Thymus (tissue), 11 donors: ENCODE data around the gene TICRR. TPM values are rescaled to one million over a fixed set of nuclear protein-coding genes. Genes with fewer than 3 reads are reported as not detected.

Experiments
- DNase-seq, 9 donors: peaks; one replicate each; pipeline ENCODE4 v3.0.0-alpha.2; 2013; ENCODE audit warnings: low spot score in 9 of 9, low read depth in 6 of 9, missing footprints in 1 of 9
- H3K27ac ChIP-seq, 2 donors: one replicate each; pipeline ENCODE4 v1.5.1; 2013; ENCODE audit warnings: control low read depth in 1 of 2, low read depth in 1 of 2, low read length in 1 of 2, mild to moderate bottlenecking in 1 of 2, moderate library complexity in 1 of 2
- H3K27me3 ChIP-seq, 2 donors: one replicate each; pipeline ENCODE4 v1.5.1; 2013; ENCODE audit warnings: low read length in 1 of 2; ENCODE audit not compliant: control insufficient read depth in 2 of 2, insufficient read depth in 1 of 2
- H3K36me3 ChIP-seq, 2 donors: one replicate each; pipeline ENCODE4 v1.5.1; 2013; ENCODE audit warnings: low read length in 1 of 2, mild to moderate bottlenecking in 1 of 2, moderate library complexity in 1 of 2; ENCODE audit not compliant: control insufficient read depth in 2 of 2, insufficient read depth in 2 of 2
- H3K4me1 ChIP-seq, 2 donors: one replicate each; pipeline ENCODE4 v1.5.1; 2013; ENCODE audit warnings: low read length in 2 of 2; ENCODE audit not compliant: control insufficient read depth in 2 of 2, insufficient read depth in 2 of 2
- H3K4me3 ChIP-seq, 2 donors: one replicate each; pipeline ENCODE4 v1.5.1; 2013; ENCODE audit warnings: low read length in 2 of 2, control low read depth in 1 of 2, mild to moderate bottlenecking in 1 of 2
- H3K9me3 ChIP-seq, 2 donors: one replicate each; pipeline ENCODE4 v1.5.1; 2013; ENCODE audit warnings: low read length in 1 of 2, mild to moderate bottlenecking in 1 of 2; ENCODE audit not compliant: control insufficient read depth in 2 of 2, insufficient read depth in 1 of 2
- WGBS: extraction: QIAGEN DNeasy Blood & Tissue Kit; methylation state at CpG from one replicate; pipeline ENCODE4 v1.1.7; 2013; 5-methylcytosine and 5-hydroxymethylcytosine counted together
- polyA plus RNA-seq: library from polyadenylated mRNA; stranded (reverse); fragments of 200-250 nt; gene quantifications from one replicate; pipeline ENCODE4 v1.2.3, GENCODE V29; 2013
- total RNA-seq: library from RNA; stranded (reverse); fragments of 120-200 nt; gene quantifications from one replicate; pipeline ENCODE4 v1.2.4, GENCODE V29; 2013
- donor health status: healthy.

Gene TICRR
- total and polyA plus RNA-seq, 2 donors: 0.32 to 3.5 TPM

- no peaks in the 10 kb centered on the region for H3K9me3 ChIP-seq
- DNase-seq: no peak
- no peak overlapping the region for H3K27ac ChIP-seq
- H3K4me1 ChIP-seq: no peaks in the 10 kb centered on the region
- H3K4me3 ChIP-seq: no peak overlapping the region
- no peaks in the 10 kb centered on the region for H3K36me3 ChIP-seq
- WGBS: 63% methylated on average over 4 of the region's 4 CpGs
- H3K27me3 ChIP-seq: peaks cover 0 to 14% of the 10 kb centered on the region in 2 donors
Measured at GRCh38 chr15:89671687-89672086, 96.4 kb downstream of the TICRR start.

- Histone ChIP-seq H3K27me3 (peaks cover 0 to 6% of the 10 kb centered on the region in 2 donors), H3K27ac (no peak overlapping the region), H3K36me3 (no peaks in the 10 kb centered on the region), H3K4me3 (no peak overlapping the region), H3K4me1 (no peaks in the 10 kb centered on the region), H3K9me3 (no peaks in the 10 kb centered on the region)
- DNase-seq: no peak
- 97% methylated on average over 12 of the region's 12 CpGs for WGBS
Measured at GRCh38 chr15:89672221-89673164, 97.2 kb downstream of the TICRR start.

GRCh38 chr15:89673165-89673512 lies 97.9 kb downstream of the TICRR start:
- Histone ChIP-seq H3K27me3 (peaks cover 0 to 2% of the 10 kb centered on the region in 2 donors), H3K36me3 (no peaks in the 10 kb centered on the region), H3K4me3 (no peak overlapping the region), H3K4me1 (no peaks in the 10 kb centered on the region), H3K27ac (no peak overlapping the region), H3K9me3 (no peaks in the 10 kb centered on the region)
- WGBS: 78% methylated on average over 12 of the region's 12 CpGs
- peak in 3 of 9 donors; percentile 18 to 33 (median 21) for DNase-seq

GRCh38 chr15:89674526-89674925 lies 99.3 kb downstream of the TICRR start:
- no peaks in the 10 kb centered on the region for H3K36me3 ChIP-seq
- H3K27me3 ChIP-seq: no peaks in the 10 kb centered on the region
- DNase-seq: no peak
- no peak overlapping the region for H3K27ac ChIP-seq
- WGBS: 89% methylated on average over 4 of the region's 4 CpGs
- H3K4me1 ChIP-seq: no peaks in the 10 kb centered on the region
- H3K4me3 ChIP-seq: no peak overlapping the region
- H3K9me3 ChIP-seq: no peaks in the 10 kb centered on the region

- Histone ChIP-seq H3K27ac (no peak overlapping the region), H3K27me3 (no peaks in the 10 kb centered on the region), H3K9me3 (no peaks in the 10 kb centered on the region), H3K4me1 (no peaks in the 10 kb centered on the region), H3K4me3 (no peak overlapping the region), H3K36me3 (no peaks in the 10 kb centered on the region)
- WGBS: 76% methylated on average over 6 of the region's 6 CpGs
- DNase-seq: no peak
Measured at GRCh38 chr15:89675606-89676005, 100.3 kb downstream of the TICRR start.

GRCh38 chr15:89677381-89677780 lies 102.1 kb downstream of the TICRR start:
- H3K27me3 ChIP-seq: no peaks in the 10 kb centered on the region
- H3K27ac ChIP-seq: no peak overlapping the region
- no peaks in the 10 kb centered on the region for H3K36me3 ChIP-seq
- no peak overlapping the region for H3K4me3 ChIP-seq
- WGBS: 100% methylated on average over 1 of the region's 1 CpG
- no peak for DNase-seq
- no peaks in the 10 kb centered on the region for H3K9me3 ChIP-seq
- no peaks in the 10 kb centered on the region for H3K4me1 ChIP-seq

Other genes starting within 250 kb of the TICRR start
- 59.1 TPM for gene POLG, start 240.6 kb upstream of the TICRR start, total RNA-seq
- 80.5 TPM for gene POLG, start 240.6 kb upstream of the TICRR start, polyA plus RNA-seq
- 0.85 TPM for gene RHCG, start 78.9 kb upstream of the TICRR start, total RNA-seq
- 9.0 TPM for gene RHCG, start 78.9 kb upstream of the TICRR start, polyA plus RNA-seq
- 2.7 TPM for gene KIF7, start 80.0 kb downstream of the TICRR start, total RNA-seq
- gene KIF7, start 80.0 kb downstream of the TICRR start, polyA plus RNA-seq: 2.9 TPM
- 0.05 TPM for gene PLIN1, start 103.9 kb downstream of the TICRR start, total RNA-seq
- 1.0 TPM for gene PLIN1, start 103.9 kb downstream of the TICRR start, polyA plus RNA-seq
- 2.5 TPM for gene PEX11A, start 115.3 kb downstream of the TICRR start, total RNA-seq
- 3.8 TPM for gene PEX11A, start 115.3 kb downstream of the TICRR start, polyA plus RNA-seq
- gene WDR93, start 115.3 kb downstream of the TICRR start, total RNA-seq: 0.09 TPM
- 0.32 TPM for gene WDR93, start 115.3 kb downstream of the TICRR start, polyA plus RNA-seq
- gene MESP1, start 175.8 kb downstream of the TICRR start, total RNA-seq: 0.38 TPM
- gene MESP1, start 175.8 kb downstream of the TICRR start, polyA plus RNA-seq: 0.50 TPM
- gene MESP2, start 200.9 kb downstream of the TICRR start, total RNA-seq: 0.19 TPM
- gene MESP2, start 200.9 kb downstream of the TICRR start, polyA plus RNA-seq: 0.16 TPM
- 6.9 TPM for gene ANPEP, start 239.4 kb downstream of the TICRR start, total RNA-seq
- 12.5 TPM for gene ANPEP, start 239.4 kb downstream of the TICRR start, polyA plus RNA-seq